K562 (cell line): ENCODE measurements around the gene TESK2. TPM values are rescaled to one million over a fixed set of nuclear protein-coding genes. Genes with fewer than 3 reads are reported as not detected.
A peak's percentile ranks its signal among the peaks of the same experiment; 100 is the strongest.

Experiments used
- ATAC-seq: fragments of 200-7000 bp; cut with Tn5 transposase; 3 replicates; pipeline ENCODE4 v1.9.1; 2020; ENCODE audit warnings: moderate library complexity
- BruUV-seq: library from RNA; stranded (reverse); fragments of 400-500 nt; replicated peaks from 2 replicates; lab custom pipeline; 2021; lab: Mats Ljungman, UMichigan
- CTCF ChIA-PET: fragments of 300-600 bp; formaldehyde crosslinking; extraction: SDS; loops from one replicate; lab custom pipeline; 2021; ENCODE audit warnings: low intra/inter-chr PET ratio; lab: Yijun Ruan, JAX
- POLR2A ChIA-PET: fragments of 300-600, 350-650 bp; sonication (Branson Sonifier 250); formaldehyde crosslinking; extraction: SDS; loops from one replicate; lab custom pipeline; 2021; ENCODE audit warnings: antibody characterized with exemption, inconsistent platforms; lab: Yijun Ruan, JAX
- DNase-seq, 4 experiments: peaks; one replicate each; pipeline versions ENCODE4 v3.0.0 to v3.0.0-alpha.2; 2011 to 2018; ENCODE audit warnings: low spot score in 3 of 4, mixed read lengths in 3 of 4; ENCODE audit errors: extremely low read depth in 1 of 4
- FAIRE-seq: peaks from 2 replicates; lab custom pipeline; 2011; peaks lifted over from hg19 to GRCh38; lab: Jason Lieb, UNC
- H2AFZ ChIP-seq: 2 replicates; pipeline ENCODE4 v1.6.0; 2011; ENCODE audit warnings: low read depth, low read length, control low read depth, inconsistent platforms
- H3K27ac ChIP-seq: fragments of 200-600 bp; 3 replicates; pipeline ENCODE4 v1.8.0; 2011; ENCODE audit warnings: low read depth, mild to moderate bottlenecking, control low read depth, inconsistent platforms, low read length, moderate library complexity, mixed read lengths; ENCODE audit errors: extremely low read depth
- H3K27me3 ChIP-seq, 2 experiments: fragments of 300-600 bp in 1 of 2; 2 replicates in 1 of 2; 3 replicates in 1 of 2; pipeline versions ENCODE4 v1.6.0 to v1.8.0; 2011; ENCODE audit warnings: inconsistent platforms in 2 of 2, low read length in 2 of 2, mild to moderate bottlenecking in 1 of 2, mixed read lengths in 1 of 2, moderate library complexity in 1 of 2; ENCODE audit not compliant: control insufficient read depth in 2 of 2, insufficient read depth in 2 of 2
- H3K36me3 ChIP-seq: fragments of 300-600 bp; 3 replicates; pipeline ENCODE4 v1.8.0; 2011; ENCODE audit warnings: mild to moderate bottlenecking, low read length, inconsistent platforms; ENCODE audit not compliant: control insufficient read depth, insufficient read depth
- H3K4me1 ChIP-seq, 2 experiments: fragments of 200-600 bp in 1 of 2; replicated peaks in 1 of 2; 2 replicates in 1 of 2; 3 replicates in 1 of 2; pipeline versions ENCODE4 v1.5.1 to v1.8.0; 2011; ENCODE audit warnings: inconsistent platforms in 2 of 2, low read length in 2 of 2, mild to moderate bottlenecking in 1 of 2, mixed read lengths in 1 of 2, moderate library complexity in 1 of 2; ENCODE audit not compliant: control insufficient read depth in 2 of 2, insufficient read depth in 2 of 2
- H3K4me2 ChIP-seq: 2 replicates; pipeline ENCODE4 v1.6.1; 2011; ENCODE audit warnings: low read length, control low read depth, inconsistent platforms, mixed read lengths; ENCODE audit not compliant: insufficient read depth
- H3K4me3 ChIP-seq: fragments of 200-600 bp; sonication (generic), shearing (Covaris generic); 2 replicates; pipeline ENCODE4 v1.5.1; 2016; ENCODE audit warnings: control low read depth, inconsistent platforms
- H3K79me2 ChIP-seq: fragments of 200-600 bp; 3 replicates; pipeline ENCODE4 v1.8.0; 2011; ENCODE audit warnings: low read length, inconsistent platforms; ENCODE audit not compliant: control insufficient read depth, insufficient read depth
- H3K9ac ChIP-seq, 2 experiments: 2 replicates each; pipeline versions ENCODE4 v1.6.0 to v1.6.1; 2011; ENCODE audit warnings: low read depth in 2 of 2, low read length in 2 of 2, control low read depth in 1 of 2, inconsistent platforms in 1 of 2, mild to moderate bottlenecking in 1 of 2, mixed read lengths in 1 of 2; ENCODE audit not compliant: insufficient read depth in 1 of 2
- H3K9me1 ChIP-seq: one replicate; pipeline ENCODE4 v1.6.0; 2011; ENCODE audit warnings: inconsistent platforms, mild to moderate bottlenecking, low read length, moderate library complexity; ENCODE audit not compliant: control insufficient read depth, insufficient read depth
- H3K9me3 ChIP-seq: replicated peaks from 2 replicates; pipeline ENCODE4 v1.5.1; 2011; ENCODE audit warnings: low read depth, low read length, inconsistent platforms; ENCODE audit not compliant: control insufficient read depth, insufficient read depth
- H4K20me1 ChIP-seq: replicated peaks from 2 replicates; pipeline ENCODE4 v1.6.1; 2011; ENCODE audit warnings: low read length, inconsistent platforms, mixed read lengths; ENCODE audit not compliant: control insufficient read depth, insufficient read depth
- WGBS: fragments of 100-300 bp; shearing (Covaris generic); methylation state at CpG from one replicate; pipeline ENCODE4 v1.1.6; 2016; ENCODE audit warnings: low coverage, mixed read lengths; ENCODE audit not compliant: insufficient coverage; ENCODE audit errors: missing lambda C conversion rate; 5-methylcytosine and 5-hydroxymethylcytosine counted together
- in situ Hi-C: fragments of 300-500 bp; cut with MboI; formaldehyde crosslinking; loops from 4 replicates; pipeline ENCODE4 v1.15.0; 2018; ENCODE audit warnings: inconsistent platforms, mixed read lengths
- intact Hi-C: fragments of 100-400 bp; cut with micrococcal nuclease; formaldehyde crosslinking; loops from 2 replicates; pipeline ENCODE4 v1.14.2; 2022
- polyA plus RNA-seq, 8 experiments: library from polyadenylated mRNA; depleted of rRNA in 4 of 8; stranded (reverse) in 5 of 8; unstranded in 3 of 8; fragments of >200 nt; fragmentation: Nextera tagmentation in 2 of 8; fragmentation: Illumina TruSeq in 1 of 8; extraction: Ambion mirVana in 2 of 8; extraction: Trizol in 1 of 8; gene quantifications; 2 replicates each; pipeline versions ENCODE4 v1.2.1 to v1.2.3, GENCODE V29; 2011 to 2014; ENCODE audit warnings: inconsistent platforms in 1 of 8, missing spikeins in 1 of 8
- total RNA-seq, 7 experiments: library from RNA; depleted of rRNA in 6 of 7; stranded (reverse); fragments of >200 nt in 6 of 7; fragmentation: Illumina TruSeq in 2 of 7; extraction: Trizol in 2 of 7; gene quantifications; 2 replicates each; pipeline versions ENCODE4 v1.2.1 to v1.2.3, GENCODE V29; 2011 to 2021; ENCODE audit warnings: low replicate concordance in 1 of 7
- TF ChIP-seq, protein P1 (sequence below): sonication (generic); formaldehyde crosslinking; IDR thresholded peaks from 2 replicates; pipeline ENCODE4 v1.8.0; 2022; ENCODE audit warnings: missing genetic modification reagents, mild to moderate bottlenecking, moderate library complexity, borderline replicate concordance
- TF ChIP-seq, protein P2 (sequence below), 2 experiments: fragments of 450-650 bp; IDR thresholded peaks; 2 replicates each; pipeline ENCODE4 v1.6.1; 2016

The TESK2 gene
- total and polyA plus RNA-seq, 9 of the 15 experiments (the other 6 are each of a cell fraction or from before 2014, with no cell fraction given) = 1.6 to 5.3 (median 3.7) TPM

DNA sequence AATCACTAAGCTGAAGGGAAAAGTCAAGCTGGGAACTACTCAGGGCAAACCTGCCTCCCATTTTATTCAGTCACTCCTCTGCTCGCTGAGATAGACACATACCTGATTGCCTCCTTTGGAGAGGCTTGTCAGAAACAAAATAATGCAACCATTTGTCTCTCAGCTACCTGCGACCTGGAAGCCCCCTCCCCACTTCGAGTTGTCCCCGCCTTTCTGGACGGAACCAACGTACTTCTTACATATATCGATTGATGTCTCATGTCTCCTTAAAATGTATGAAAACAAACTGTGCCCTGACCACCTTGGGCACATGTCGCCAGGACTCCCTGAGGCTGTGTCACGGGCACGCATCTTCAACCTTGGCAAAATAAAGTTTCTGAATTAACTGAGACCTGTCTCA lies 185.7 kb downstream of the TESK2 start:
- no peaks in the 10 kb centered on the region for H3K36me3 ChIP-seq
- FAIRE-seq = no peak
- TF ChIP-seq, protein P1, sequence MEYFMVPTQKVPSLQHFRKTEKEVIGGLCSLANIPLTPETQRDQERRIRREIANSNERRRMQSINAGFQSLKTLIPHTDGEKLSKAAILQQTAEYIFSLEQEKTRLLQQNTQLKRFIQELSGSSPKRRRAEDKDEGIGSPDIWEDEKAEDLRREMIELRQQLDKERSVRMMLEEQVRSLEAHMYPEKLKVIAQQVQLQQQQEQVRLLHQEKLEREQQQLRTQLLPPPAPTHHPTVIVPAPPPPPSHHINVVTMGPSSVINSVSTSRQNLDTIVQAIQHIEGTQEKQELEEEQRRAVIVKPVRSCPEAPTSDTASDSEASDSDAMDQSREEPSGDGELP (CRISPR knock-in tag) = no peak
- TF ChIP-seq, protein P2, sequence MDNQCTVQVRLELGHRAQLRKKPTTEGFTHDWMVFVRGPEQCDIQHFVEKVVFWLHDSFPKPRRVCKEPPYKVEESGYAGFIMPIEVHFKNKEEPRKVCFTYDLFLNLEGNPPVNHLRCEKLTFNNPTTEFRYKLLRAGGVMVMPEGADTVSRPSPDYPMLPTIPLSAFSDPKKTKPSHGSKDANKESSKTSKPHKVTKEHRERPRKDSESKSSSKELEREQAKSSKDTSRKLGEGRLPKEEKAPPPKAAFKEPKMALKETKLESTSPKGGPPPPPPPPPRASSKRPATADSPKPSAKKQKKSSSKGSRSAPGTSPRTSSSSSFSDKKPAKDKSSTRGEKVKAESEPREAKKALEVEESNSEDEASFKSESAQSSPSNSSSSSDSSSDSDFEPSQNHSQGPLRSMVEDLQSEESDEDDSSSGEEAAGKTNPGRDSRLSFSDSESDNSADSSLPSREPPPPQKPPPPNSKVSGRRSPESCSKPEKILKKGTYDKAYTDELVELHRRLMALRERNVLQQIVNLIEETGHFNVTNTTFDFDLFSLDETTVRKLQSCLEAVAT (IDR thresholded peaks at IDR 0.05) = peak in 1 of 2 experiments; percentile 55; a peak in 1 of 4 replicates
- peaks cover 9% of the 10 kb centered on the region; the same call in 2 of the 3 replicates for H3K79me2 ChIP-seq
- H3K27me3 ChIP-seq = no peaks in the 10 kb centered on the region
- H3K4me2 ChIP-seq = no peak overlapping the region; the same call in 1 of the 2 replicates
- H3K9ac ChIP-seq = peak overlapping the region in 1 of 2 experiments; percentile 86; a peak in 1 of 4 replicates
- peaks cover 24% of the 10 kb centered on the region in 2 experiments for H3K4me1 ChIP-seq
- no TSS peak for BruUV-seq
- no peak for DNase-seq
- peak overlapping the region; percentile 90 for H2AFZ ChIP-seq
- H4K20me1 ChIP-seq = no peaks in the 10 kb centered on the region
- no peaks in the 10 kb centered on the region for H3K9me1 ChIP-seq
- H3K4me3 ChIP-seq = no peak overlapping the region
- ChIA-PET POLR2A (interaction anchor here (0.6 to 8.7 kb wide), 11 partner anchors 15 to 584 kb away, joined by 3 to 113 read pairs (median 4); partner anchors contain the start of genes HECTD3, MUTYH, TOE1 and UROD), CTCF (interaction anchor here (1.1 to 2.6 kb wide), 2 partner anchors 289 to 291 kb away, joined by 3 to 24 read pairs; no protein-coding TSS in a partner anchor)
- in situ Hi-C loops = loop anchor here (10.0 kb wide), 2 partner anchors 510 to 580 kb away; no protein-coding TSS in a partner anchor
- 77% methylated on average over 10 of the region's 10 CpGs for WGBS
- H3K9me3 ChIP-seq = no peaks in the 10 kb centered on the region
- no peak for ATAC-seq
- intact Hi-C loops = no loop called here
- H3K27ac ChIP-seq = peak overlapping the region; percentile 86; the same call in 1 of the 3 replicates
